ENCODE measurements around the gene GPC5.

DNA sequence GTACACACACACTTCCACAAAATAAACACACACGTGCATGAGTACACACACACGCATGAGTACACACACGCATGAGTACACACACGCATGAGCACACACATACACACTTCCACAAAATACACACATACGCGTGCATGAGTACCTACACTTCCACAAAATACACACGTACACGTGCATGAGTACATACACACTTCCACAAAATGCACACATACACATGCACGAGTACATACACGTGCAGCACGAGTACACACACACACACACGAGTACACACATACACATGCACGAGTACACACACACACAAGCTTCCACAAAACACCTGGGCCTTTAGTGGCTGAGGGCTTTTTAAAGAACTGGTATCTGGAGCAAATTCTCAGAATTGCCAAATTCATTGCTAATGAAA, 619.3 kb downstream of the GPC5 start:
- TF ChIP-seq, protein P1, sequence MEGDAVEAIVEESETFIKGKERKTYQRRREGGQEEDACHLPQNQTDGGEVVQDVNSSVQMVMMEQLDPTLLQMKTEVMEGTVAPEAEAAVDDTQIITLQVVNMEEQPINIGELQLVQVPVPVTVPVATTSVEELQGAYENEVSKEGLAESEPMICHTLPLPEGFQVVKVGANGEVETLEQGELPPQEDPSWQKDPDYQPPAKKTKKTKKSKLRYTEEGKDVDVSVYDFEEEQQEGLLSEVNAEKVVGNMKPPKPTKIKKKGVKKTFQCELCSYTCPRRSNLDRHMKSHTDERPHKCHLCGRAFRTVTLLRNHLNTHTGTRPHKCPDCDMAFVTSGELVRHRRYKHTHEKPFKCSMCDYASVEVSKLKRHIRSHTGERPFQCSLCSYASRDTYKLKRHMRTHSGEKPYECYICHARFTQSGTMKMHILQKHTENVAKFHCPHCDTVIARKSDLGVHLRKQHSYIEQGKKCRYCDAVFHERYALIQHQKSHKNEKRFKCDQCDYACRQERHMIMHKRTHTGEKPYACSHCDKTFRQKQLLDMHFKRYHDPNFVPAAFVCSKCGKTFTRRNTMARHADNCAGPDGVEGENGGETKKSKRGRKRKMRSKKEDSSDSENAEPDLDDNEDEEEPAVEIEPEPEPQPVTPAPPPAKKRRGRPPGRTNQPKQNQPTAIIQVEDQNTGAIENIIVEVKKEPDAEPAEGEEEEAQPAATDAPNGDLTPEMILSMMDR (IDR thresholded peaks at IDR 0.05; ENCODE audit: extremely low read depth in 1 of 2, insufficient read depth in 1 of 2, low read depth in 1 of 2, low read length in 2 of 2): no peak
- TF ChIP-seq POLR2AphosphoS5 (IDR thresholded peaks at IDR 0.05; ENCODE audit: insufficient read depth, low read depth, low read length) (no peak), EZH2 (IDR thresholded peaks at IDR 0.05; ENCODE audit: borderline replicate concordance, low read depth, low read length, severe bottlenecking) (no peak), POLR2A (IDR thresholded peaks at IDR 0.05; ENCODE audit: low read depth, low read length) (no peak), JUN (IDR thresholded peaks at IDR 0.05; ENCODE audit: borderline replicate concordance, insufficient read depth, insufficient read length, low read depth) (no peak), GATA2 (IDR thresholded peaks at IDR 0.05; ENCODE audit: insufficient read depth, insufficient read length, low read depth, low read length) (no peak), FOS (IDR thresholded peaks at IDR 0.05; ENCODE audit: borderline replicate concordance, insufficient read depth, low read length) (no peak), MYC (IDR thresholded peaks at IDR 0.05; ENCODE audit: low read depth, low read length) (no peak)
- TF ChIP-seq, protein P2, sequence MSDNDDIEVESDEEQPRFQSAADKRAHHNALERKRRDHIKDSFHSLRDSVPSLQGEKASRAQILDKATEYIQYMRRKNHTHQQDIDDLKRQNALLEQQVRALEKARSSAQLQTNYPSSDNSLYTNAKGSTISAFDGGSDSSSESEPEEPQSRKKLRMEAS (IDR thresholded peaks at IDR 0.05; ENCODE audit: insufficient read depth, insufficient read length): no peak

Measured in endothelial cell of umbilical vein (primary cell).